ENCODE measurements around the gene IL11. TPM values are rescaled to one million over a fixed set of nuclear protein-coding genes. Genes with fewer than 3 reads are reported as not detected.

IL11 gene
- total RNA-seq, 2 experiments from 2014 or later = 0.18 TPM; not detected in 1

Other genes with a start within 250 kb of the IL11 start
- not detected for gene TNNT1, start 221.3 kb downstream of the IL11 start, total RNA-seq
- gene TNNI3, start 212.7 kb downstream of the IL11 start, total RNA-seq = not detected
- gene DNAAF3, start 203.8 kb downstream of the IL11 start, total RNA-seq = not detected
- not detected for gene SYT5, start 190.2 kb downstream of the IL11 start, total RNA-seq
- not detected for gene PTPRH, start 161.0 kb downstream of the IL11 start, total RNA-seq
- gene TMEM86B, start 141.7 kb downstream of the IL11 start, total RNA-seq = 1 to 10 TPM; 5.8 to 6.2 TPM
- gene PPP6R1, start 111.4 kb downstream of the IL11 start, total RNA-seq = 100 to 1,000 TPM; 197 to 207 TPM
- gene HSPBP1, start 90.4 kb downstream of the IL11 start, total RNA-seq = 10 to 100 TPM; 46.4 to 47.1 TPM
- 1 to 10 TPM; 5.1 to 5.8 TPM for gene BRSK1, start 86.5 kb downstream of the IL11 start, total RNA-seq
- not detected for gene TMEM150B, start 45.1 kb downstream of the IL11 start, total RNA-seq
- 10 to 100 TPM; 32.6 to 33.1 TPM for gene KMT5C, start 30.6 kb downstream of the IL11 start, total RNA-seq
- gene COX6B2, start 15.7 kb downstream of the IL11 start, total RNA-seq = not detected
- not detected for gene GARIN5B, start 7.2 kb downstream of the IL11 start, total RNA-seq
- gene TMEM190, start 6.4 kb upstream of the IL11 start, total RNA-seq = not detected
- 10 to 100 TPM in 1 of 2 experiments, 1 to 10 TPM in 1; 9.4 to 10.6 TPM for gene TMEM238, start 13.8 kb upstream of the IL11 start, total RNA-seq
- 1,000 to 10,000 TPM; 3,001 to 3,058 TPM for gene RPL28, start 15.5 kb upstream of the IL11 start, total RNA-seq
- 100 to 1,000 TPM; 229 to 241 TPM for gene UBE2S, start 37.3 kb upstream of the IL11 start, total RNA-seq
- gene SHISA7, start 72.8 kb upstream of the IL11 start, total RNA-seq = not detected
- gene ISOC2, start 91.2 kb upstream of the IL11 start, total RNA-seq = 10 to 100 TPM; 29.0 to 29.3 TPM
- not detected for gene C19orf85, start 94.3 kb upstream of the IL11 start, total RNA-seq
- gene ZNF628, start 106.2 kb upstream of the IL11 start, total RNA-seq = 1 to 10 TPM; 8.4 to 8.6 TPM
- 10 to 100 TPM; 18.9 to 19.9 TPM for gene NAT14, start 114.7 kb upstream of the IL11 start, total RNA-seq
- gene SSC5D, start 118.0 kb upstream of the IL11 start, total RNA-seq = under 1 TPM; 0.67 to 0.70 TPM
- not detected for gene SBK2, start 166.7 kb upstream of the IL11 start, total RNA-seq
- gene SBK3, start 175.1 kb upstream of the IL11 start, total RNA-seq = not detected
- 1 to 10 TPM; 7.2 TPM for gene ZNF579, start 210.4 kb upstream of the IL11 start, total RNA-seq
- gene FIZ1, start 229.1 kb upstream of the IL11 start, total RNA-seq = 10 to 100 TPM; 11.4 to 13.2 TPM
- gene ZNF524, start 229.8 kb upstream of the IL11 start, total RNA-seq = 10 to 100 TPM; 11.0 to 12.3 TPM
- gene ZNF865, start 235.2 kb upstream of the IL11 start, total RNA-seq = 10 to 100 TPM; 10.6 to 11.7 TPM